Uterus (tissue), 2 donors: ENCODE results near the gene RAC2.

Source experiments
- POLR2A ChIP-seq, 2 donors: fragments of 450-650 bp; IDR thresholded peaks; one replicate each; pipeline ENCODE4 v1.6.1; 2016; ENCODE audit warnings: antibody characterized with exemption in 2 of 2, mild to moderate bottlenecking in 1 of 2, moderate library complexity in 1 of 2
- TF ChIP-seq, protein P1 (sequence below), 4 experiments: fragments of 200-600 bp in 2 of 4; fragments of 450-650 bp in 2 of 4; sonication (generic) in 2 of 4; IDR thresholded peaks; one replicate each; pipeline ENCODE4 v1.5.1; 2016 to 2019; ENCODE audit warnings: antibody characterized with exemption in 4 of 4, mild to moderate bottlenecking in 2 of 4, moderate library complexity in 1 of 4

DNA sequence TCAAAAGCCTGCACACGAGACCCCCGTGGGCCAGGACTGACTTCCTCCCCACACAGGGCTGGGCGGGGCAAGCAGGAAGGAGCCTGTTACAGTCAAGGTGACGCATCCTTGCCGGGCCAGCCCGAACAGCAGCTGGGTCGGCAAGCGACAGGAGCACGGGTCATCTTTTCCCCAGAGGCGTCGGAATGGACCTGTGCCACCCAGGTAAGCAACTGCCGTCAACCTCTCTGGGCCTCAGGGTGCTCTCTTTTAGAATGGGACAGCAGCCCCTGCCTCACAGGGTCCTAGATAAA, 38.3 kb upstream of the RAC2 start, which contains the start of gene CYTH4:
- no peak for TF ChIP-seq POLR2A (IDR thresholded peaks at IDR 0.05)
- TF ChIP-seq, protein P1, sequence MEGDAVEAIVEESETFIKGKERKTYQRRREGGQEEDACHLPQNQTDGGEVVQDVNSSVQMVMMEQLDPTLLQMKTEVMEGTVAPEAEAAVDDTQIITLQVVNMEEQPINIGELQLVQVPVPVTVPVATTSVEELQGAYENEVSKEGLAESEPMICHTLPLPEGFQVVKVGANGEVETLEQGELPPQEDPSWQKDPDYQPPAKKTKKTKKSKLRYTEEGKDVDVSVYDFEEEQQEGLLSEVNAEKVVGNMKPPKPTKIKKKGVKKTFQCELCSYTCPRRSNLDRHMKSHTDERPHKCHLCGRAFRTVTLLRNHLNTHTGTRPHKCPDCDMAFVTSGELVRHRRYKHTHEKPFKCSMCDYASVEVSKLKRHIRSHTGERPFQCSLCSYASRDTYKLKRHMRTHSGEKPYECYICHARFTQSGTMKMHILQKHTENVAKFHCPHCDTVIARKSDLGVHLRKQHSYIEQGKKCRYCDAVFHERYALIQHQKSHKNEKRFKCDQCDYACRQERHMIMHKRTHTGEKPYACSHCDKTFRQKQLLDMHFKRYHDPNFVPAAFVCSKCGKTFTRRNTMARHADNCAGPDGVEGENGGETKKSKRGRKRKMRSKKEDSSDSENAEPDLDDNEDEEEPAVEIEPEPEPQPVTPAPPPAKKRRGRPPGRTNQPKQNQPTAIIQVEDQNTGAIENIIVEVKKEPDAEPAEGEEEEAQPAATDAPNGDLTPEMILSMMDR (IDR thresholded peaks at IDR 0.05): no peak
